ENCODE measurements around the gene RABGGTA. TPM values are rescaled to one million over a fixed set of nuclear protein-coding genes. Genes with fewer than 3 reads are reported as not detected.

Gene RABGGTA
- total RNA-seq, 1 experiment from 2014 or later = 35.3 TPM

- H3K9me3 Mint-ChIP-seq (ENCODE audit: low read depth, unreplicated experiment) = no peaks in the 10 kb centered on the region
- DNase-seq = no peak
- peak overlapping the region; percentile 23 for H3K27ac Mint-ChIP-seq (ENCODE audit: unreplicated experiment)
- H3K4me1 Mint-ChIP-seq (ENCODE audit: low read depth, unreplicated experiment) = peaks cover 24% of the 10 kb centered on the region
- BruUV-seq (replicated peaks) = no TSS peak
- intact Hi-C loops (cut with micrococcal nuclease; ENCODE audit: unreplicated experiment) = no loop called here
- no peak for TF ChIP-seq CTCF (IDR thresholded peaks at IDR 0.05; ENCODE audit: unreplicated experiment)
- no peak overlapping the region for H3K4me3 Mint-ChIP-seq (ENCODE audit: low read depth, unreplicated experiment)
- H3K36me3 Mint-ChIP-seq (ENCODE audit: insufficient read depth, unreplicated experiment) = peaks cover 57% of the 10 kb centered on the region
- CTCF ChIA-PET = interaction anchor here (0.9 to 1.6 kb wide), 3 partner anchors 13 to 72 kb away, joined by 3 to 4 read pairs (median 4); partner anchors contain the start of gene MDP1
- no peaks in the 10 kb centered on the region for H3K27me3 Mint-ChIP-seq (ENCODE audit: unreplicated experiment)
Measured at GRCh38 chr14:24236689-24237462, 34.5 kb downstream of the RABGGTA start.

- H3K36me3 Mint-ChIP-seq (ENCODE audit: insufficient read depth, unreplicated experiment) = peaks cover 59% of the 10 kb centered on the region
- no peak overlapping the region for H3K27ac Mint-ChIP-seq (ENCODE audit: unreplicated experiment)
- intact Hi-C loops (cut with micrococcal nuclease; ENCODE audit: unreplicated experiment) = no loop called here
- peaks cover 24% of the 10 kb centered on the region for H3K4me1 Mint-ChIP-seq (ENCODE audit: low read depth, unreplicated experiment)
- CTCF ChIA-PET = no interaction called here
- H3K4me3 Mint-ChIP-seq (ENCODE audit: low read depth, unreplicated experiment) = no peak overlapping the region
- H3K9me3 Mint-ChIP-seq (ENCODE audit: low read depth, unreplicated experiment) = no peaks in the 10 kb centered on the region
- no peak for DNase-seq
- H3K27me3 Mint-ChIP-seq (ENCODE audit: unreplicated experiment) = no peaks in the 10 kb centered on the region
- no TSS peak for BruUV-seq (replicated peaks)
- TF ChIP-seq CTCF (IDR thresholded peaks at IDR 0.05; ENCODE audit: unreplicated experiment) = no peak
Measured at GRCh38 chr14:24235804-24236688, 35.4 kb downstream of the RABGGTA start.

GRCh38 chr14:24234095-24235005 lies 37.0 kb downstream of the RABGGTA start:
- H3K27me3 Mint-ChIP-seq (ENCODE audit: unreplicated experiment) = no peaks in the 10 kb centered on the region
- CTCF ChIA-PET = interaction anchor here (1.2 kb wide), 1 partner anchor 63 kb away, joined by 3 read pairs; no protein-coding TSS in a partner anchor
- intact Hi-C loops (cut with micrococcal nuclease; ENCODE audit: unreplicated experiment) = no loop called here
- no peaks in the 10 kb centered on the region for H3K9me3 Mint-ChIP-seq (ENCODE audit: low read depth, unreplicated experiment)
- no peak overlapping the region for H3K27ac Mint-ChIP-seq (ENCODE audit: unreplicated experiment)
- no peak for DNase-seq
- H3K36me3 Mint-ChIP-seq (ENCODE audit: insufficient read depth, unreplicated experiment) = peaks cover 55% of the 10 kb centered on the region
- BruUV-seq (replicated peaks) = no TSS peak
- no peak for TF ChIP-seq CTCF (IDR thresholded peaks at IDR 0.05; ENCODE audit: unreplicated experiment)
- peaks cover 24% of the 10 kb centered on the region for H3K4me1 Mint-ChIP-seq (ENCODE audit: low read depth, unreplicated experiment)
- peak overlapping the region; percentile 83 for H3K4me3 Mint-ChIP-seq (ENCODE audit: low read depth, unreplicated experiment)

- CTCF ChIA-PET = no interaction called here
Measured at GRCh38 chr14:24233538-24233866, 37.9 kb downstream of the RABGGTA start.

More at GRCh38 chr14:24233538-24233866, 37.9 kb downstream of the RABGGTA start:
- Mint-ChIP-seq H3K4me3 (ENCODE audit: low read depth, unreplicated experiment) (peak overlapping the region; percentile 83), H3K9me3 (ENCODE audit: low read depth, unreplicated experiment) (no peaks in the 10 kb centered on the region), H3K27ac (ENCODE audit: unreplicated experiment) (no peak overlapping the region), H3K27me3 (ENCODE audit: unreplicated experiment) (no peaks in the 10 kb centered on the region), H3K4me1 (ENCODE audit: low read depth, unreplicated experiment) (peaks cover 24% of the 10 kb centered on the region), H3K36me3 (ENCODE audit: insufficient read depth, unreplicated experiment) (peaks cover 55% of the 10 kb centered on the region)
- no peak for DNase-seq
- no peak for TF ChIP-seq CTCF (IDR thresholded peaks at IDR 0.05; ENCODE audit: unreplicated experiment)
- BruUV-seq (replicated peaks) = no TSS peak
- intact Hi-C loops (cut with micrococcal nuclease; ENCODE audit: unreplicated experiment) = no loop called here
